Ecto neural progenitor cell (in vitro differentiated cells): ENCODE data around the gene IGFBP5.

Experiments
- DNase-seq: peaks from one replicate; pipeline ENCODE4 v3.0.0-alpha.2; 2018; ENCODE audit warnings: low spot score

Gene IGFBP5

DNA sequence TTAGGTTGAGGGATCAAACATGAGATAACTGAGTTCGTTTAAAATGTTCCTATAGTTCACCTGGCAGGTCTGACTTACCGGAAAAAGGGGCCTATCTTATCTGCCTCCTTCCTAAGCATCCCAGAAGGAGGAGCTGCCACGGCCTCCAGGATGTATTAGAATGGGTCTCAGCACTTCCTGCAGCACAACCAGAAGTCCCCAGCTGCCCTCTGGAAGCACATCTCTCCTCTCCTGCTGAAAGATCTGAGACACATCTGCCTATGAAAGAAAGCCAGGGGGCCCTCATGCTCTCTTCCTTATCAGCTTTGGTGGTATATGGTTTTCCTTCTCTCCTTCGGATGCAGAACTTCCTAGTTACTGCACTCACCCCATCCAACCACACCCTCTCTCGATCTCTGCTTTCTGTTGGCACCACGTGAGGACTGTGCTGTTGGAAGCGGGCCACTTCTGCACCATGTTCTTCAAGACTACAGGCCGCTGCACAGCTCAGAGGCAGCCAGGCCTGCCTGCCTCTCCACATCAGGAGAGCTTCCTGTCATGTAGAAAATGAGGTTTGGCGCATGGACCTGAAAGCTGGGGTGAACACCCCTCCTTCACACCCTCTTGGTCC, 6.5 kb downstream of the IGFBP5 start:
- DNase-seq = peak; percentile 34

DNA sequence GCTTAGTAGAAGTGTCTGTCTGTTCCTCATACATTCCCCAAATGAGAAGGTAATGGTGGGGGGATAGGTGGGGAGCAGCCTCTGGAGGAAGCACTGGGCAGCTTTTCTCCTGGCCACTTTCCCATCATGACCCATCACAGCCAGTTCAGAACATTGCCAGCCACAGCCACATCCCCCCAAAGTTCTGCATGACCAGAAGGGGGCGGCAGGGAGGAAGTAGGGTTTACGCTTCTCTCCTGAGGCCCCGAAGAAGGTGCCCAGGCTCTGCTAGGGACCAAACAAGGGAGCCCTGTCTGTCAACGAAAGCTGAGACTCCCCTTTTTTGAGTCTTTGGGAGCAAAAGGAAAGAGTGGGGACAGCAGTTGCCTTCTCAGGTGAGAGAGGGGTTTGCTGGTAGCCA, 7.7 kb downstream of the IGFBP5 start:
- no peak for DNase-seq

DNA sequence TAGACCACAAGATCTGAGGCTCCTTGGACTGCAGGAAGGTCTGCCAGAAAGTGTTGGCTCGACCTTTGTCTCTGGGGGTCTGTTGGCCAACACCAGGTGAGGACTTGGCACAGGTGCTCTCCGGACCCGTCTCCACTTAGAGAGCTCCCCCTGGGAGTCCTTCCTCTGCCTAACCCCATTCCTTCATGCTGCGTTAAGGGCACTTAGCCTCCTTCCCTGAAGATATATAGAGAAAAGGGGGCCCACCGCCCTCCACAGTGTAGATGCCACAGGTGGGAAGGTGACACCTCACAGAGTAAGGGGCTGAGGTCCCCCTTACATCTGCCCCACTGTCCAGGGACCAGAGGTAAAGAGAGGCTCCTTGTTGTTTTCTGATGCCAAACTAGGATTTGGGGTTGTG, 8.2 kb downstream of the IGFBP5 start:
- DNase-seq = no peak

DNA sequence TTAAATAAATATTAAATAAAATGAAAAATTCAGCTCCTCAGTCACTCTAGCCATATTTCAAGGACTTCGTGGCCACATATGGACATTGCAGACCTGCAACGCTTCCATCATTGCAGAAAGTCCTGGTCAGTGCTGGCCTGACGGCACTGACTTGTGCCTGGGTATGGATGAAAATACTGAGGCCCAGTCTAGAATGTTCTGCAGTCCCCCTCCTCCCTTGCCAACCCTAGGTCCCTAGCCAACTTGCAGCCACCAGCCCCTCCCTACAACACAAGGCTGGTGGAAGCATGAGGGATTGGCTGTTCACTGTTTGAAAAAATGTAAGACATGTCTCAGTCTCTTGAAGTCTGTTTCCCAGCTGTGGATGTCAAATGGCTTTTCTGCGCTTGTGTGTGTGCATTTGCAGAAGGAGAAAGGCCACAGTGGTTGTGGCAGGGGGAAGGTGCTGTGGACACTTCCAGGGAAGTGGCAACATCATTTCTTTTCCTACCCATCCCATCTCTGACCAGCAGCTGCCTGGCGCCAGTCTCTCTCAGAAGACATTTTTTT, 9.9 kb downstream of the IGFBP5 start:
- DNase-seq = no peak

DNA sequence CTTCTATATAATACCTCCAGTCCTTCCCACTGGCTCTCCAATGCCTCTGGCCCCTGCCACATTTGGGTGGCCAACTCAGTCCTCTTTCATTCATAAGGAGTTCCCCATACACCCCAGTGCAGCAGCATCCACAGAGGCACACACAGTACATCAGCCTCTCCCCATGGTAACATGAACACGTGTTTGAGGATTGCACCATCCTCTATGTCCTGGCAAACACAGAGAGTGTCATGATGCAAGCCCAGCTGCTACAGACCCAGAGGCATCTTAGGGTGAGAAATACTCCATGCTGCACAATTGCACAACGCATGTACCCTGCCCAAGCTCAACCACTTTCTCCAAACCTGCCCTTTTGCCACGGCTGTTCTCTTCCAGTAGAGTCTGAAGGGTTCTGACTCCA, 11.5 kb downstream of the IGFBP5 start:
- no peak for DNase-seq

DNA sequence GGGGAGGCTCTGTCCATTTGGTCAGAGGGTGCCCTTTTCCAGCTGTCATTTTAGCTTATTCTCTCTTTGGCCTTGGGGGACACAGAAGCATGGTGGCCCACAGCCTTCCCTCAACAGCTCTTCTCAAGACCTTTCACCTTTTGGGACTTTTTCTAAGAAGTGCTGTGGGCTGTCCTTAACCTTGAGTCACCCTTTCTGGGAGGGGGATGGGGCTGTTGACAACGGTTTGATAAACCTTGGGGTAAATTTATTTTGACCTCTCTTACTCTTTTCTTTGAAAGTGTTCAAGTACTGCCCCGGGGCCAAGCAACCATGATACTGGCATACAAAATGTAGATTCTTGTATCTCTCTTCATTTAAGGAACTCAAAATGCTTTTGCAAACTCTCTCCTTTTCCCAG, 13.7 kb downstream of the IGFBP5 start:
- no peak for DNase-seq

DNA sequence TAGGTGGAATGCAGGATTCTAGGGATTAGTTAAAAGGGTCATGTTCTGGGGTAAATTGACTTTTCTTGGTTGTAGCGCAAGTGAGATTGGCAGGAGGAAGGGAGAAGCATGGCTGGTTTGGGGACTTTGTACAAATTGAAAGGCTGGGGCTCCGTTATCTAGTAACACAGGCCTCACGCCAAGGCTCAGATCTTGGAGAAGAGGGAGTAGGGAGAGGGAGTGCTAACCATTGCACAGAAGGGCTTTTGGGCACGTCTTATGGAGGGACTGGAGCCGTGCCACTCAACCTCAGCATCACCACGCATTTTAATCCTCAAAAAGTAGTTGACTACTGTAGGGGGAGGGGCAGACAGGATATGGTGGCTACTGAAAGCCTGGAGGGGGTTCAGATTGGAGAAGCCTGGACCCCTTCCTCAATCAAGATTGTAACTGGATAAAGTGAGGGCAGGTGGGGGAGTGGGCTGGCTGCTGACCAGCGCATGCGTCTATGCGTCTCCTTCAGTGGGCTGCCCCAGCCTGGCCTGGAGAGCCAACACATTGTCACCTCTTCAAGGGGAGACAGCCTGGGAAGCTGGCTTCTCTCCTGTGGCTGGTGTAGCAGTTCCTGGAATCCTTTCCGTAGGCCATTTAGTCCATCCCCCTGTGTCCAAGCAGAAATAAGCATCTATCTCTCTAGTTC, 14.3 kb downstream of the IGFBP5 start:
- DNase-seq = no peak

DNA sequence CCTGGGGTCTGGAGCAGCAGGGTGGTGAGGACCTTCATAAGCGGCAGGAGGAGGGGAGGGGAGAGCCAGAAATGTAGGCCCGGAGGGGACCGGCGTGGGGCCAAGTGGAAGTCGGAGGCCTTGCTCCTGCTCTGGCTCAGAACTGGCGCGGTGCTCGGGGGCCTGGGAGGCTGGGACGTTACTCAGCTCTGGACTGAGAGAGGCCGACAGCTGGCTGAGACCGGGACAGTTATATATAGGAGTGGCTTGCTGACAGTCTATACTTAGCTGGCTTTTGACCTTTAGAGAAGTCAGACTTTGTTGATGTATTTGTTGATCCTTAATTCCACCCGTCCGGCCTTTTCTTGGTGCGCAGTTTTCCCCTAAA, 15.7 kb downstream of the IGFBP5 start:
- no peak for DNase-seq

DNA sequence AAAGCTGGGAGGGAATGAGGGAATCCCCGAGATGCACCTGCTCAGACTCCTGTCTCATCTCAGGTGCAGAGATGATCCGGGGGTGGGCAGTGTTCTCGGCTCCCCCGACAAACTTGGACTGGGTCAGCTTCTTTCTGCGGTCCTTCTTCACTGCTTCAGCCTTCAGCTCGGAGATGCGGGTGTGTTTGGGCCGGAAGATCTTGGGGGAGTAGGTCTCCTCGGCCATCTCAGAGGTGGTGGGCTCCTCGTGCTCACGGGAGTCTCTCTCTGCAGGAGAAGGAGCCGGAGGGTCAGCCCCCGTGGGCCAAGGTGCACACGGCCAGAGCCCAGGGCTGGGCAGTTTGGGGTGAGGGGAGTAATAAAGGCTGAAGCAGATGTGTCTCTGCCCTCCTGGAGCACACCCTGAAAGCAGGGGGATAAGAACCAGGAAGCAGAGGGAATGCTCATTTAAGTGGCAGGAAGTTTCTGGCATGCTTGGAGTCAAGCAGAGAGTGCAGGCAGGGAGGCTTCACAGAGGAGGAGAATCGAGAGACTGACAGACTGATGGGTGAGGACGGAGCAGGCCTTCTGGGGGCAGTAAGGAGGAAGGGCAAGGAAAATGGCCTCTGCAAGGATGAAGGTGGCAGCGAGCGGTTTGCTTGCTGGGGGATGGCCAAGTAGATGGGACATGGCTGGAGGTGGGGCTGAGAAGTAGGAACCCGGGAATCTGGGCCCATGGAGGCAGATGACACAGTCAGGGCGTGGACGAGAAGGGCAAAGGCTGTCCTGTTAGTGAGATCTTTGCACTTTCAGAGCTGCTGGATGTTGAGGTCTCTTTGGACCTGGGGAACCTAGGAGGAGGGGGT, 16.3 kb downstream of the IGFBP5 start:
- no peak for DNase-seq

DNA sequence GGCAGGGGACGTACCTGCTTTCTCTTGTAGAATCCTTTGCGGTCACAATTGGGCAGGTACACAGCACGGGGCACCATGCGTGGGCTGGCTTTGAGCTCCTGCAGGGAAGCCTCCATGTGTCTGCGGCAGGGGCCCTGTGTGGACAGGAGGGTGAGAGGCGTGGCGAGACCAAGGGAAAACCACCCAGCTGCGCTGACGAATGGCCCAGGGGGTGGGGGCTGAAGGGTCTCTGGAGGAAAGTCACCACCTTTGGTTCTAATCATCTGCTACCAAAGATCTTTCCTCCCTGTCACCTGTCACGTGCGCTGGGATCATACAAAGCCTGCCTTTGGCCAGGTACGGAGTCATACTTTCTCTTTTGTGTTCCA, 17.3 kb downstream of the IGFBP5 start:
- no peak for DNase-seq

DNA sequence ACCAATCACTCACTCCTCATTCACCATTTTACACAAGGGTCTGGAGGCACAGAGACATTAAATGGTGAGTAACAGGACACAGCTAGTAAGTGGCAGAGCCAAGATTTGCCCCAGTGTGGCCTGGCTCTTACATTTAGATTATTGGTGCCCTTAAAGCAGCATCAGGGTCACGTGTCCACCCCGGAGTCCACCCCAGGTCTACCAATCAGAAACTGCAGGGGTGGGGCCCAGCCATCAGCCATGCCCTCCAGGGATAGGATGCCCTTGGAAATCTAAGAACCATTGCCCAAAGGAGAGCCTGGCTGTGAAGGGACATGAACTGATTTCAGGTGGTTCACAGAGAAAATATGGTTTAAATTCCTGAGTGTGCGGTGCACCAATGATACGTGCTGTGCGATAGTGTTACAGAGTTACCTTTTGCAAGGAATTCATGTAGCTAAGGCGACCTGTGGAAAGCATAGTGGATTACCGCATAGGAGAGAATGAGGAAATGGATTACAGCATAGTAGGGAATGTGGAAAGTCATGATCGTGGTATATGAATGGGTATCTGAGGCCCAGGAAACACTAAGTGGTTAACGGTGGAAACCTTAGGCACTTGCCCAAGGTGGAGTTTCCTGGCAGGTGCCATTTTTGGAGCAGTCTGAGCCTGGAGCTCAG, 17.8 kb downstream of the IGFBP5 start:
- no peak for DNase-seq

DNA sequence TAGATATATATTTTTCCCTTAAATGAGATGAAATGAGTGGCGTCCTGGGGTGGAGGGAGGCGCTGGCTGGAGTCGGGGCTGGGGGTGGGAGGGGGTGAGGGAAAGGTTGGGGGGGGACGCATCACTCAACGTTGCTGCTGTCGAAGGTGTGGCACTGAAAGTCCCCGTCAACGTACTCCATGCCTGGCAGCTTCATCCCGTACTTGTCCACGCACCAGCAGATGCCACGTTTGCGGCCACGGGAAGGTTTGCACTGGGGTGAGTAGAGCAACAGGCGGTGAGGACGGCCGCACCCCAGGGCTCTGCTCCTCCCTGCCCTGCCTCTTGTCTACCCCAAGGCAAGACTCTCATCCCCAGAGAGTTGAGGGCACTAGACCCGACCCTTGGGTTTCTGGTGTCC, 18.7 kb downstream of the IGFBP5 start:
- no peak for DNase-seq

DNA sequence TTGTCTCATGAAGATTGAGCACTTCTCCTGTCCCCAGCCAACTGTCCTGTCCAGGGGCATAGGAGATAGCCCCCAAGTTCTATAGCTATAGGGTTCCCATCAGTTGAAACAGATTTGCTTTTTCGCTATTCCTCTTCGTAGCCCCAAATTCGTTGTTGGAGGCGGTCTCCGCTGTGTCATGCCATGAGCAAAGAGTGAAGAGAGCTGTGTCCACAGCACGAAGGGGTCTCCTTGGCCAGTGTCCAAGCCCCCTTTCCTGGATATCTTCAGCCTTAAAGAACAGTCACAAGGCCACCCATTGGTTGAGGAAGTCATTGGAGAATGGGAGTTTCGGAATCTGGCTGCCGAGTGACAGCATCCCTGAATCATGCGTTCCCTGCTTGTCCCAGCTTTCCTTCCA, 21.0 kb downstream of the IGFBP5 start:
- DNase-seq = no peak

DNA sequence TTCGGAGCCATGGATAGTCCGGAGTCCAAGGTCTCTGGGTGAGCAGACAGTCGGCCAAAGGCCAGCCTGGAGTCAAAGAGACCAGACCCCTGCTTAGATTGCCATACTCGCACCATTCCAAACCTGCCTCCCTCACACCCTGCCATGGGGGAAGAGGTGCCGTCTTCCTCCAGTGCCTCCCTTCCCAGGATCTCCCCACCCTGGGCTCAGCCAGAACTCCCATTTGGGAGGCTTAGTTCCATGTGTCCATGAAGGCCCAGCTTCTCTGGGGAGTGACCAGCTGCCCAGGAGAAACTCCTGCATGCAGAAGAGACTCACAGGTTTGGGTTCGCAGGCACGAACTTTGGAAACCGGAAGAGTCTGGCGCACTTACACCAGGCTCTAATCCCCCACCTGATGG, 21.7 kb downstream of the IGFBP5 start:
- DNase-seq = no peak

DNA sequence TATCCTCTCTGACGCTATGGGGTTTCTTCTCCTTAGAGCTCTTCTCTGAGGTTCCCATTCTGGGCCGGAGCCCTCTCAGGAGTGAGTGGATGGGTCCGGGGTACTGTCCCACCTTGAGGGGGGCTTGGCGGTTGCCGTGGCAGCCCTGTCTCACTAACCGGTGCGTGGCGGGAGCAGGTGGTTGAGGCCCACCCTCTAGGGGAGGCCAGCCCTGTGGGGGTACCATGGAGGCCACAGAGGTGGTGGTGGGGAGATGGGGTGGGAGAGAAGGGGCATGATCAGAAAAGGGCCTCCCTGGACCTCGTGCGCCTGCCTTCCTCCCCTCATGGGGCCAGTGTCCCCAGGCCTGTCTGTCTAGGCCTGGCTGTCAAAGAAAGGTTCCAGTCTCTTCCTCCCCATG, 22.3 kb downstream of the IGFBP5 start:
- no peak for DNase-seq

DNA sequence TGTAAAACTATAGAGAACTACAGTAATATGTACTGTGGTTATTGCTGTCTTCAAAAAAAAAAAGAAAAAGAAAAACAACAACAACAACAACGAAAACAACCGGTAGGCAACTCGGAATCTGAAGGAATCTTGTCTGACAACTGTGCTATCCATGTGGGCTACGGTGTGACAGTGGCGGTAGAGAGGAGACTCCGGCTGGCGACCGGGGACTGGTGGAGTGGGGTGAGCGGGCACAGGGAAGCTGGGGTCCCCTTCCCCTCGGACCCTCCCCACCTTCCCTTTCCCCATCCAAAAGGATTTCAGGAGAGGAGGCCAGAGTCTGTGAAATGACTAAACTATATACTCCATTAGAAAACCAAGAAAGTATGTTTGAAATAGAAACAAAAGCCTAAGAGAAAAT, 22.9 kb downstream of the IGFBP5 start:
- no peak for DNase-seq

DNA sequence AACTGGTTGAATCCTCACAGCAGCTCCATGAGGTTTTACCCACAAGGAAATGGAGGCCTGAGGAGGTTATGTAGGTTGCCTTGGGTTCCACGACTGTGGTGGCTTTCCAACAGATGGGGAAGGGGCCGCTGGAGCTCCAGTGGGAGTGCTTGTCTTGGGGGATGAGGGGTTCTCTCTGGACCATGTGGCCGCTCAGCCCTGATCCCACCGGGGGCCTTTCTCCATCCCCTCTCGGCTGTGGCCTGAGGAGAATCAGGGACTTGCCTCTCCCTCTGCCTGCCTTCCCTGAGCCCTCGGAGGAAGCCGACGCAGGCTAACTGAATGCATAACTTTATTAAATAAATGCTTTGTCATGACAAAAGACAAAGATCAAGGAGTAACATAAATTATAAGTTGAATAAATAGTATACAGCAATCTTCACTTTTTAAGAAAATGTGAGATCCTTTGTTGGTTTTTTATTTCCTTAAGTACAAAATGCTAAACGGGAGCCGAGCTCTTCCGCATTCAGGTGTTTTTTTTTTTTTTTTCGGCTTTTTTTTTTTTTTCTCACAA, 23.5 kb downstream of the IGFBP5 start:
- DNase-seq = no peak

DNA sequence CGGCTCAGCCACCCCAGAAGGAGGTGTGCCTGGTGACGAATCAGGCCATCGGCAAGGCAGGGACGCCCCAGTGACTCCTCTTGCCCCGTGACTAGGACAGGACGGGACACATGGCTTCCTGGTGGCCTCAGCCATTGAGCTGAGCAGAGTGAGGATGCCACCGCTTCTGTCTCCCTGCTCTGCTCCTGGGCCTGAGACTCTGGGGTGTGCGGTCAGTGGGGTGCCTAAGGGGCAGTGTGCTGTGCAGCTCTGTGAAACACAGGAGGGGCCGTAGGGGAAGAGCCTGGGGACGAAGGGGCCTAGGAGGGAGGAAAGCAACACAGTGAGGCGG, 24.3 kb downstream of the IGFBP5 start:
- no peak for DNase-seq

DNA sequence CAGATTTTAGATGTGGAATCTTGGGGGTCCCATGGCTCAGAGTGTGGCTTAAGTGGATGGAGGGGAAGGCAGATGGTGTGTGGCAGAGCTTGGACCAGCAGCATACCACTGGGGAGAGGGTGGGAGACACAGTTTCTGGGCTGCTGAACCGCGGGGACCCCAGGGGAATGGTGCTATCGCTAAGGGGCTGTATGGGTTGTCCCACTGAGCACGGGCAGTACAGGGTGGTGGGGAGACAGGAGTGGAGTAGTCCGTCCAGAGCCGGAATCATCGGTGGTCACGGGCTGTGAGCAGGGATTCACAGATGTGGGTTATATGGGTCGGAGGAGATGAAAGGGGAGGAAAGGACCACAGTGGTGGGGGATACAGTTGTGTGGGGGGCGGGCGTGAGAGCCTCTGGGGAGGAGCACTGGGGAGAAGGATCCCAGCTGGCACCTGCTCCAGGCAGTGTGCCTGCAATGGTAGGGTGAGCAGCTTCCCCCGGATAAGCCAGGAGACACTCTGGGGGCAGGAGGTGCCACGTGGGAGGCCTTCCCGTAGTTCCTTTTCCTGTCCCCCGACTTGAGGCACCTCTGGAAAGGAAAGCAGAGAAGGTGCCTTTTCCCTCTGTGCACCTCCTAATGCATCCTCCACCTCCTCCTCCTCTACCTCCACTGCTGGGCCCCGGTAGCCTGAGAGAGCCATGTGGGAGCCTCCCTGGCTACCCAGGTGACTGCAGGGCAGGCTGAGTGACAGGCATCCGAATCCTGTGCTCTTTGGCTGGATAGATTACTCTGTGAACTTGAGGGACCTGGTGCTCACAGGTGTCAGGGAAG, 24.9 kb downstream of the IGFBP5 start:
- no peak for DNase-seq

DNA sequence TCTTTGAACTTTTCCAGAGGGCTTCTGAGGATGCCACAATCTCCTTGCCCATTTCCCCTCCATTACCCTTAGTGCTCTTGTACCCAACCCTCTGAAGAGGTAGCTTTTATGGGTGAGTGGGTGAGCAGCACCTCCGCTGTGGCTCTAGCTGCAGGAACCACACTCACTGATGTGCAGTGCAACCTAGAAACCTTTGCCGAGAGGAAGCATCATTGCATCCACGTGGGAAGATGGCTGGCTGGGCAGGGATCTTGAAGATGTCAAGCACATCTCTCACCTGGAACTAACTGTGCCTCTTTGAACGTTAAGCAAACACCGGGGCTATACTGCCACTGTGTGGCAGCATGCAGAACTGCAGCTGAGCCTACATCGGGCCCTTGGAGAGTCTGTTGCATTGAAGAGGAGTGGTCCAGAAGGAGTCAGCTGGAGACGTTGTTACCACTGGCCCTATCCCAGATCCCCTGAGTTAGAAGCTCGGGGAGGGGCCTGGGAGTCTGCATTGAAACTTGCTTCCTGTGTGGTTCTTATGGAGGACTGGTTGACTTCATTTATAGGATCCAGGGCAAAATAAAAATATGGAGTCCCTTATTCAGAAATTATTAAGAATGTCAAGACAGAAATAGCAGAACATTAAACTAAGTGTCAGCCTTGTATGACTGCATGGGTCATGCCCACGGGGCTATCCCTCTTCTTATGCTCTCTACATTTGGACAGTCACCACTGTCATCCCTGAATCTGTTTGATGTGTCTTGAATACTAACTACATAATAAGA, 28.7 kb downstream of the IGFBP5 start:
- DNase-seq = peak; percentile 87

DNA sequence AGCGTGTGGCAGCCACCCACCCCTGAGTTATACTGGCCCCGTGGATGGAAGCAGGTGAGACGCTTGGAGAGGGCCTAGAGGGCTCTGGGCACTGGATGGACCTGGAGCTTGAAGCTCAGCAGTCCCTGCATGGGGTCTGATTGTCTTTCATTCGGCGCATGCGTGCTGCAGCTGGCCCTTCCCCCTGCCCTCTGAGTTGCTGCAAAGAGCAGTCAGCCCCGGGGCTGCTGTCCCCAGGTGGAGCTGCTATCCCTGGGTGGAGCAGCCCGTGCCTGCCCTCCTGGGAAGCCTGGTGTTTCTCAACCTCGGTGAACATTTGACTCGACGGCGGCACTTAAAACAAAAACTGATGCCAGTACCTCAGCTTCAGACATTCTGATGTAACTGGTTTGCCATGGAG, 29.6 kb downstream of the IGFBP5 start:
- DNase-seq = peak; percentile 86
